ENCODE data around the gene DCAF10. TPM values are rescaled to one million over a fixed set of nuclear protein-coding genes. Genes with fewer than 3 reads are reported as not detected.

The DCAF10 gene
- total and polyA plus RNA-seq, 2 of the 13 experiments (the other 11 are each of a cell fraction or from before 2014, with no cell fraction given), result 9.2 to 20.3 TPM

DNA sequence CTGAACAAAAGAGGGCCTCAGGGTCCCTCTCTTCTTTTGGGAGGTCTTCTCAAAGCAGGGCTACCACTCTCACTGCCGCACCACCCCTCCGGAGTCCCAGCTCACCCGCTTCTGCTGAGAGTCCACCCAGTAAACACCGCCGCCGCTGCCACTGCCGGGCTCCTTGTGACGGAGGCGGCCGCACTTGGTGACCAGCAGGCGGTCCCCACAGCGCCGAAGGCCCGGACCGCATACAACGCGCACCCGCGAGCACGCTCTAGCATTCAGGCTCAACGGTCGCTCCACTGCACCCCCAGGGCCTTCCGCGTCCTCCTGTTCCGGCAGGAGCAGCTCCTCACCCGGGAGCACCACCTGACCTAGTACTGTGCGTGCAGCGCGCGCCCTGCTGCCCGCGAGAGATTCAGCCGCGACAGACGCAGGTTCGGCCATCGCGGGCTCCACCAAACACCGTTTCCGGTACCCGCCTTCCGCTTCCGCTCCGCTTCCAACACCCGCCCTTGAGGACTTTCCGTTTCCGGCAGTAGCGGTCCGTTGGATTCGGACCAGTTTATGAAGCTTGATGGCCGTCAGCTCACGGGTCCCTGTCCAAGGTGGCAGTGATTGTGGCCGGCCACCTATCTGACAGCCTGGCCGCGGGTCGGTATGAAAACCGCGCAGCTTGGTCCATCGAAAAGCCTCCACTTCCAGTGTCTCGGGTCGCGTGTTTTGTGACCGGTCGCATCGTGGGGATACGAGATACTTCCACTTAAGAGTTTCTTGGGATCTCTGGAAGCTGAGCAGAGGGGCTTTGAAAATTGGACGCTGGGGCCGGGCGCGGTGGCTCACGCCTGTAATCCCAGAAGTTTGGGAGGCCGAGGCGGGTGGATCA lies 15.7 kb upstream of the DCAF10 start, which contains the start of gene EXOSC3 (continued):
- TF ChIP-seq, protein P1, sequence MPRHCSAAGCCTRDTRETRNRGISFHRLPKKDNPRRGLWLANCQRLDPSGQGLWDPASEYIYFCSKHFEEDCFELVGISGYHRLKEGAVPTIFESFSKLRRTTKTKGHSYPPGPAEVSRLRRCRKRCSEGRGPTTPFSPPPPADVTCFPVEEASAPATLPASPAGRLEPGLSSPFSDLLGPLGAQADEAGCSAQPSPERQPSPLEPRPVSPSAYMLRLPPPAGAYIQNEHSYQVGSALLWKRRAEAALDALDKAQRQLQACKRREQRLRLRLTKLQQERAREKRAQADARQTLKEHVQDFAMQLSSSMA (CRISPR knock-in tag; IDR thresholded peaks at IDR 0.05), result peak; percentile 82; the same call in 1 of the 2 replicates
- TF ChIP-seq, protein P2, sequence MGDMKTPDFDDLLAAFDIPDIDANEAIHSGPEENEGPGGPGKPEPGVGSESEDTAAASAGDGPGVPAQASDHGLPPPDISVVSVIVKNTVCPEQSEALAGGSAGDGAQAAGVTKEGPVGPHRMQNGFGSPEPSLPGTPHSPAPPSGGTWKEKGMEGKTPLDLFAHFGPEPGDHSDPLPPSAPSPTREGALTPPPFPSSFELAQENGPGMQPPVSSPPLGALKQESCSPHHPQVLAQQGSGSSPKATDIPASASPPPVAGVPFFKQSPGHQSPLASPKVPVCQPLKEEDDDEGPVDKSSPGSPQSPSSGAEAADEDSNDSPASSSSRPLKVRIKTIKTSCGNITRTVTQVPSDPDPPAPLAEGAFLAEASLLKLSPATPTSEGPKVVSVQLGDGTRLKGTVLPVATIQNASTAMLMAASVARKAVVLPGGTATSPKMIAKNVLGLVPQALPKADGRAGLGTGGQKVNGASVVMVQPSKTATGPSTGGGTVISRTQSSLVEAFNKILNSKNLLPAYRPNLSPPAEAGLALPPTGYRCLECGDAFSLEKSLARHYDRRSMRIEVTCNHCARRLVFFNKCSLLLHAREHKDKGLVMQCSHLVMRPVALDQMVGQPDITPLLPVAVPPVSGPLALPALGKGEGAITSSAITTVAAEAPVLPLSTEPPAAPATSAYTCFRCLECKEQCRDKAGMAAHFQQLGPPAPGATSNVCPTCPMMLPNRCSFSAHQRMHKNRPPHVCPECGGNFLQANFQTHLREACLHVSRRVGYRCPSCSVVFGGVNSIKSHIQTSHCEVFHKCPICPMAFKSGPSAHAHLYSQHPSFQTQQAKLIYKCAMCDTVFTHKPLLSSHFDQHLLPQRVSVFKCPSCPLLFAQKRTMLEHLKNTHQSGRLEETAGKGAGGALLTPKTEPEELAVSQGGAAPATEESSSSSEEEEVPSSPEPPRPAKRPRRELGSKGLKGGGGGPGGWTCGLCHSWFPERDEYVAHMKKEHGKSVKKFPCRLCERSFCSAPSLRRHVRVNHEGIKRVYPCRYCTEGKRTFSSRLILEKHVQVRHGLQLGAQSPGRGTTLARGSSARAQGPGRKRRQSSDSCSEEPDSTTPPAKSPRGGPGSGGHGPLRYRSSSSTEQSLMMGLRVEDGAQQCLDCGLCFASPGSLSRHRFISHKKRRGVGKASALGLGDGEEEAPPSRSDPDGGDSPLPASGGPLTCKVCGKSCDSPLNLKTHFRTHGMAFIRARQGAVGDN (CRISPR knock-in tag; IDR thresholded peaks at IDR 0.05), result peak; percentile 95
- TF ChIP-seq, protein P3, sequence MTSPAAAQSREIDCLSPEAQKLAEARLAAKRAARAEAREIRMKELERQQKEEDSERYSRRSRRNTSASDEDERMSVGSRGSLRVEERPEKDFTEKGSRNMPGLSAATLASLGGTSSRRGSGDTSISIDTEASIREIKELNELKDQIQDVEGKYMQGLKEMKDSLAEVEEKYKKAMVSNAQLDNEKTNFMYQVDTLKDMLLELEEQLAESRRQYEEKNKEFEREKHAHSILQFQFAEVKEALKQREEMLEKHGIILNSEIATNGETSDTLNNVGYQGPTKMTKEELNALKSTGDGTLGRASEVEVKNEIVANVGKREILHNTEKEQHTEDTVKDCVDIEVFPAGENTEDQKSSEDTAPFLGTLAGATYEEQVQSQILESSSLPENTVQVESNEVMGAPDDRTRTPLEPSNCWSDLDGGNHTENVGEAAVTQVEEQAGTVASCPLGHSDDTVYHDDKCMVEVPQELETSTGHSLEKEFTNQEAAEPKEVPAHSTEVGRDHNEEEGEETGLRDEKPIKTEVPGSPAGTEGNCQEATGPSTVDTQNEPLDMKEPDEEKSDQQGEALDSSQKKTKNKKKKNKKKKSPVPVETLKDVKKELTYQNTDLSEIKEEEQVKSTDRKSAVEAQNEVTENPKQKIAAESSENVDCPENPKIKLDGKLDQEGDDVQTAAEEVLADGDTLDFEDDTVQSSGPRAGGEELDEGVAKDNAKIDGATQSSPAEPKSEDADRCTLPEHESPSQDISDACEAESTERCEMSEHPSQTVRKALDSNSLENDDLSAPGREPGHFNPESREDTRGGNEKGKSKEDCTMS (CRISPR knock-in tag; conservative IDR thresholded peaks at IDR 0.05), result 0 out of 2 replicates have a peak, but pooled peaks have one; percentile 29
- TF ChIP-seq GLI4 (CRISPR knock-in tag; IDR thresholded peaks at IDR 0.05; ENCODE audit: borderline replicate concordance), result peak; percentile 79; the same call in 1 of the 2 replicates
- TF ChIP-seq ZNF782 (CRISPR knock-in tag; IDR thresholded peaks at IDR 0.05; ENCODE audit: borderline replicate concordance), result peak; percentile 66; the same call in 1 of the 2 replicates
- no peak for TF ChIP-seq SNAPC2 (CRISPR knock-in tag; IDR thresholded peaks at IDR 0.05)
- TF ChIP-seq ZFP62 (CRISPR knock-in tag; IDR thresholded peaks at IDR 0.05), result no peak
- TF ChIP-seq, protein P4, sequence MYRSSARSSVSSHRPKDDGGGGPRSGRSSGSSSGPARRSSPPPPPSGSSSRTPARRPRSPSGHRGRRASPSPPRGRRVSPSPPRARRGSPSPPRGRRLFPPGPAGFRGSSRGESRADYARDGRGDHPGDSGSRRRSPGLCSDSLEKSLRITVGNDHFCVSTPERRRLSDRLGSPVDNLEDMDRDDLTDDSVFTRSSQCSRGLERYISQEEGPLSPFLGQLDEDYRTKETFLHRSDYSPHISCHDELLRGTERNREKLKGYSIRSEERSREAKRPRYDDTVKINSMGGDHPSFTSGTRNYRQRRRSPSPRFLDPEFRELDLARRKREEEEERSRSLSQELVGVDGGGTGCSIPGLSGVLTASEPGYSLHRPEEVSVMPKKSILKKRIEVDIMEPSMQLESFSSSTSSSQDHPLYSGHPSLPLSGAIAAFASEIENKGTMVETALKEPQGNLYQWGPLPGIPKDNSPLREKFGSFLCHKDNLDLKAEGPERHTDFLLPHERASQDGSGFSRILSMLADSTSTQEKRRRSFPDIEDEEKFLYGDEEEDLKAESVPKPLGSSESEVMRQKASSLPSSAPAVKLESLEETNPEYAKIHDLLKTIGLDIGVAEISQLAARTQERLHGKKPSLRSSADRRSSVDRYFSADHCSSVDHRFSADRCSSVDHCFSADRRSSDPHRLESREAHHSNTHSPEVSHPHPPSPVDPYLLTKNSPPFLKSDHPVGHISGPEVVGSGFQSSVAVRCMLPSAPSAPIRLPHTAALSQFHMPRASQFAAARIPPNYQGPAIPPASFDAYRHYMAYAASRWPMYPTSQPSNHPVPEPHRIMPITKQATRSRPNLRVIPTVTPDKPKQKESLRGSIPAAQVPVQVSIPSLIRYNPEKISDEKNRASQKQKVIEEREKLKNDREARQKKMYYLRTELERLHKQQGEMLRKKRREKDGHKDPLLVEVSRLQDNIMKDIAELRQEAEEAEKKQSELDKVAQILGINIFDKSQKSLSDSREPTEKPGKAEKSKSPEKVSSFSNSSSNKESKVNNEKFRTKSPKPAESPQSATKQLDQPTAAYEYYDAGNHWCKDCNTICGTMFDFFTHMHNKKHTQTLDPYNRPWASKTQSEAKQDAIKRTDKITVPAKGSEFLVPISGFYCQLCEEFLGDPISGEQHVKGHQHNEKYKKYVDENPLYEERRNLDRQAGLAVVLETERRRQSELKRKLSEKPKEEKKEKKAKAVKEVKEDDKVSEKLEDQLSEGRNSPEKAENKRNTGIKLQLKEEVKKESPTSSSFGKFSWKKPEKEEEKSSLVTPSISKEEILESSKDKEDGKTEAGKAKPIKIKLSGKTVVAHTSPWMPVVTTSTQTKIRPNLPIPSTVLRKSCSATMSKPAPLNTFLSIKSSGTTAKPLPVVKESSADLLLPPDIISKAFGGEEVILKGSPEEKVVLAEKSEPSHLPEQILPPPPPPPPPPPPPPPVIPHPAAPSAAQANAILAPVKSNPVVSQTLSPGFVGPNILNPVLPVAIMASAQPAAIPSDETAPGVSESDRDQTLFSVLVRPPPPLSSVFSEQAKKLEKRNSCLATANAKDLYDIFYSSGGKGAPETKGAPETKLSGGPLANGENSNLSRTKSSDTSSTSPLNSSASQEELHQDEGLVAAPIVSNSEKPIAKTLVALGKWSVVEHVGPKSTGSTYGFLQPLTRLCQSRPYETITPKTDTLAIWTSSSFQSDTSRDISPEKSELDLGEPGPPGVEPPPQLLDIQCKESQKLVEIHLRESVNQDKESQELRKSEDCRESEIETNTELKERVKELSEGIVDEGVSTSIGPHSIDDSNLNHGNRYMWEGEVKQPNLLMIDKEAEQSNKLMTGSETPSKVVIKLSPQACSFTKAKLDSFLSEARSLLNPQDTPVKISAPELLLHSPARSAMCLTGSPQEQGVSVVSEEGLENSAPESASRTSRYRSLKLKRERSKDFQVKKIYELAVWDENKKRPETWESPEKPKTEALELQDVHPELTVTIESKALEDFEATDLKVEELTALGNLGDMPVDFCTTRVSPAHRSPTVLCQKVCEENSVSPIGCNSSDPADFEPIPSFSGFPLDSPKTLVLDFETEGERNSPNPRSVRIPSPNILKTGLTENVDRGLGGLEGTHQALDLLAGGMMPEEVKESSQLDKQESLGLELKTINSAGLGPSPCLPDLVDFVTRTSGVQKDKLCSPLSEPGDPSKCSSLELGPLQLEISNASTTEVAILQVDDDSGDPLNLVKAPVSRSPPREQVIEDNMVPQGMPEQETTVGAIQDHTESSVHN (CRISPR knock-in tag; IDR thresholded peaks at IDR 0.05), result peak; percentile 91; the same call in 1 of the 2 replicates
- peak; percentile 99 for TF ChIP-seq PHF8 (CRISPR knock-in tag; IDR thresholded peaks at IDR 0.05)
- no peak for TF ChIP-seq SMYD3 (CRISPR knock-in tag; IDR thresholded peaks at IDR 0.05)
- TF ChIP-seq HNF4G (IDR thresholded peaks at IDR 0.05; ENCODE audit: borderline replicate concordance, low read depth, low read length), result no peak
- no peak for TF ChIP-seq HNF4G (CRISPR knock-in tag; IDR thresholded peaks at IDR 0.05; ENCODE audit: borderline replicate concordance, low read depth)

All from HepG2 (cell line).